ENCODE data around the gene ROR2.

GRCh38 chr9:91766315-91767069 is 183.5 kb downstream of the ROR2 start:
- TF ChIP-seq EZH2phosphoT487 (conservative IDR thresholded peaks at IDR 0.05; ENCODE audit: low read length) (no peak), CTCF (IDR thresholded peaks at IDR 0.05; ENCODE audit: insufficient read depth, low read length, poor library complexity, severe bottlenecking) (no peak)
